Epithelial cell of prostate (primary cell): ENCODE measurements around the gene PLK5.
"Not testable (repeated sequence)": the region's sequence is repeated elsewhere in the genome, so short reads cannot be mapped to it uniquely, and the experiment has no call there.

Experiments
- DNase-seq: peaks from one replicate; pipeline ENCODE4 v3.0.0-alpha.2; 2011; ENCODE audit warnings: low read depth, low spot score
- H3K27ac ChIP-seq: fragments of 450-650 bp; 2 replicates; pipeline ENCODE4 v1.5.1; 2017; ENCODE audit warnings: mild to moderate bottlenecking

The PLK5 gene

GRCh38 chr19:1507192-1507660, 16.7 kb upstream of the PLK5 start:
- no peak for DNase-seq
- H3K27ac ChIP-seq: peak overlapping the region; percentile 60

- DNase-seq: peak; percentile 73
- H3K27ac ChIP-seq: peak overlapping the region; percentile 60
These were observed 15.9 kb upstream of the PLK5 start for GRCh38 chr19:1507763-1508506.

GRCh38 chr19:1508507-1508856, 15.4 kb upstream of the PLK5 start:
- H3K27ac ChIP-seq: peak overlapping the region; percentile 60
- DNase-seq: no peak

- H3K27ac ChIP-seq: no peak overlapping the region
- no peak for DNase-seq
These were observed 14.1 kb upstream of the PLK5 start for GRCh38 chr19:1509602-1510441.

- DNase-seq: no peak
- no peak overlapping the region for H3K27ac ChIP-seq
These were observed 13.5 kb upstream of the PLK5 start for GRCh38 chr19:1510442-1510806.

- DNase-seq: no peak
- no peak overlapping the region for H3K27ac ChIP-seq
These were observed 13.1 kb upstream of the PLK5 start for GRCh38 chr19:1510807-1511206.

- no peak for DNase-seq
These were observed 12.3 kb upstream of the PLK5 start for GRCh38 chr19:1511318-1512317.

GRCh38 chr19:1512671-1513498, 11.0 kb upstream of the PLK5 start, which contains the start of gene ADAMTSL5:
Gene ADAMTSL5, minus strand, starts transcription at chr19:1513019. Its CDS starts 2,076 bp downstream, at chr19:1510943.
- H3K27ac ChIP-seq: peak within 1 kb of the TSS; percentile 73
- DNase-seq: no peak

More at GRCh38 chr19:1511318-1512317, 12.3 kb upstream of the PLK5 start:
- no peak overlapping the region for H3K27ac ChIP-seq

- peak overlapping the region; percentile 73 for H3K27ac ChIP-seq
- no peak for DNase-seq
These were observed 10.2 kb upstream of the PLK5 start for GRCh38 chr19:1513499-1514294.

- no peak overlapping the region for H3K27ac ChIP-seq
- no peak for DNase-seq
These were observed 9.6 kb upstream of the PLK5 start for GRCh38 chr19:1514295-1514661.

GRCh38 chr19:1514986-1515721, 8.7 kb upstream of the PLK5 start:
- H3K27ac ChIP-seq: no peak overlapping the region
- DNase-seq: no peak

- no peak overlapping the region for H3K27ac ChIP-seq
- no peak for DNase-seq
These were observed 7.5 kb upstream of the PLK5 start for GRCh38 chr19:1516395-1516753.

- DNase-seq: no peak
- no peak overlapping the region for H3K27ac ChIP-seq
These were observed 5.4 kb upstream of the PLK5 start for GRCh38 chr19:1518471-1518870.

GRCh38 chr19:1519802-1520201, 4.1 kb upstream of the PLK5 start:
- H3K27ac ChIP-seq, DNase-seq: not testable (repeated sequence)

GRCh38 chr19:1520203-1520780, 3.6 kb upstream of the PLK5 start:
- no peak for DNase-seq

GRCh38 chr19:1521636-1522035, 2.2 kb upstream of the PLK5 start:
- no peak overlapping the region for H3K27ac ChIP-seq
- no peak for DNase-seq

More at GRCh38 chr19:1520203-1520780, 3.6 kb upstream of the PLK5 start:
- H3K27ac ChIP-seq: no peak overlapping the region

- H3K27ac ChIP-seq: no peak overlapping the region
- DNase-seq: no peak
These were observed 1.8 kb upstream of the PLK5 start for GRCh38 chr19:1522061-1522460.

GRCh38 chr19:1522838-1523237, 1.0 kb upstream of the PLK5 start:
- no peak overlapping the region for H3K27ac ChIP-seq
- no peak for DNase-seq
